CD8-positive, alpha-beta memory T cell (primary cell): ENCODE results near the gene PMEL. TPM values are rescaled to one million over a fixed set of nuclear protein-coding genes. Genes with fewer than 3 reads are reported as not detected.
A peak's percentile ranks its signal among the peaks of the same experiment; 100 is the strongest.

Experiments used
- CTCF ChIA-PET: fragments of 350-600 bp; sonication (Branson Sonifier 250); formaldehyde crosslinking; loops from one replicate; lab custom pipeline; 2021; ENCODE audit warnings: antibody characterized with exemption; lab: Charles Lee
- POLR2A ChIA-PET: fragments of 350-600 bp; sonication (Branson Sonifier 250); formaldehyde crosslinking; loops from one replicate; lab custom pipeline; 2021; ENCODE audit warnings: antibody characterized with exemption; lab: Charles Lee
- DNase-seq, 5 donors: peaks; one replicate each; pipeline versions ENCODE4 v3.0.0 to v3.0.0-alpha.2; 2020 to 2022; ENCODE audit warnings: mixed read lengths in 1 of 5
- H3K27ac ChIP-seq: one replicate; pipeline ENCODE4 v1.7.0; 2013; ENCODE audit warnings: low read depth, mild to moderate bottlenecking, low read length, moderate library complexity
- H3K27me3 ChIP-seq: 2 replicates; pipeline ENCODE4 v1.7.0; 2013; ENCODE audit warnings: low read length, mild to moderate bottlenecking; ENCODE audit not compliant: insufficient read depth, poor library complexity, severe bottlenecking
- H3K36me3 ChIP-seq: 2 replicates; pipeline ENCODE4 v1.7.0; 2013; ENCODE audit warnings: mild to moderate bottlenecking, low read length, moderate library complexity; ENCODE audit not compliant: insufficient read depth
- H3K4me1 ChIP-seq: 2 replicates; pipeline ENCODE4 v1.7.0; 2013; ENCODE audit warnings: mild to moderate bottlenecking, low read length, moderate library complexity; ENCODE audit not compliant: insufficient read depth
- H3K4me3 ChIP-seq: 2 replicates; pipeline ENCODE4 v1.7.0; 2013; ENCODE audit warnings: mild to moderate bottlenecking, low read length
- H3K9me3 ChIP-seq: 2 replicates; pipeline ENCODE4 v1.7.0; 2013; ENCODE audit warnings: mild to moderate bottlenecking, low read length
- H3K27ac Mint-ChIP-seq, 8 donors: one replicate each; pipeline ENCODE4 v1.8.0; 2020 to 2021; ENCODE audit warnings: mixed read lengths in 8 of 8, mild to moderate bottlenecking in 6 of 8, inconsistent platforms in 3 of 8, moderate library complexity in 3 of 8
- H3K27me3 Mint-ChIP-seq, 2 donors: one replicate each; pipeline ENCODE4 v1.8.0; 2020 to 2021; ENCODE audit warnings: mixed read lengths in 2 of 2, mild to moderate bottlenecking in 1 of 2, moderate library complexity in 1 of 2
- H3K36me3 Mint-ChIP-seq, 3 donors: one replicate each; pipeline ENCODE4 v1.8.0; 2020 to 2021; ENCODE audit warnings: mixed read lengths in 3 of 3, inconsistent platforms in 1 of 3, mild to moderate bottlenecking in 1 of 3
- H3K4me1 Mint-ChIP-seq, 3 donors: one replicate each; pipeline ENCODE4 v1.8.0; 2020 to 2021; ENCODE audit warnings: mixed read lengths in 3 of 3, inconsistent platforms in 1 of 3, mild to moderate bottlenecking in 1 of 3
- H3K4me3 Mint-ChIP-seq, 7 donors: one replicate each; pipeline ENCODE4 v1.8.0; 2020 to 2021; ENCODE audit warnings: mixed read lengths in 7 of 7, mild to moderate bottlenecking in 6 of 7, moderate library complexity in 4 of 7, inconsistent platforms in 2 of 7
- H3K9me3 Mint-ChIP-seq, 5 donors: one replicate each; pipeline ENCODE4 v1.8.0; 2020 to 2022; ENCODE audit warnings: mixed read lengths in 5 of 5, mild to moderate bottlenecking in 3 of 5, moderate library complexity in 2 of 5, inconsistent platforms in 1 of 5
- polyA plus RNA-seq: library from polyadenylated mRNA; unstranded; fragments of 300-500 nt; fragmentation: Illumina TruSeq; gene quantifications from one replicate; pipeline ENCODE4 v1.2.3, GENCODE V29; 2021
- total RNA-seq, 2 experiments: library from RNA; stranded (reverse); gene quantifications; one replicate each; pipeline ENCODE4 v1.2.3, GENCODE V29; 2021

The PMEL gene
- total and polyA plus RNA-seq, 3 experiments from 2014 or later: 0.28 to 0.33 TPM; not detected in 1

DNA sequence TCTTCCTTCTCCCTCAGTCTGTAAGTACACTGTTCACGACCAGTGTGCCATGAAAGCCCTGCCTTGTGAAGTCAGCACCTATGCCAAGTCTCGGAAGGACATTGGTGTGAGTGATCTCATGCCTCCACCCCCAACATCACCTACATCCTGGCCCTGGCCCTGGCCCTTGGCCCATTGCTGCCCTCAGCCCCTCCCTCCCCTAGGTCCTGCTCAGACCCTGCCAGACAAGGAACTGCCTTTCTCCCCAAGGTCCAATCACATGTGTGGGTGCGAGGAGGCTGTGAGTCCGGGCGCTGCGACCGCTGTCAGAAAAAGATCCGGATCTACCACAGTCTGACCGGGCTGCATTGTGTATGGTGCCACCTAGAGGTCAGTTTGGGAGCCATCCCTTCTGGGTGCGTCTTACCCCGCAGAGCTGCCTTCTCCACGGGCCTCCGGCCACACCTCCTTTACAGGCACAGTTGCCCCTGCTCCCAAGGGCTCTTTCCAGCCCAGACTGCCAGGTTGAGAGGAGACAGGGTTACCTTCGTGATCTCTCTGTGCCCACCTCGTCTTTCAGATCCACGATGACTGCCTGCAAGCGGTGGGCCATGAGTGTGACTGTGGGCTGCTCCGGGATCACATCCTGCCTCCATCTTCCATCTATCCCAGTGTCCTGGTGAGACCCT, 25.6 kb downstream of the PMEL start:
- H3K27me3 Mint-ChIP-seq: no peaks in the 10 kb centered on the region
- peaks cover 60 to 80% (median 80%) of the 10 kb centered on the region in 3 donors for H3K4me1 Mint-ChIP-seq
- H3K27ac ChIP-seq: no peak overlapping the region
- peak; percentile 71 to 88 (median 78) for DNase-seq
- no peaks in the 10 kb centered on the region for H3K9me3 Mint-ChIP-seq
- peaks cover 9 to 97% (median 24%) of the 10 kb centered on the region in 3 donors for H3K36me3 Mint-ChIP-seq
- peak overlapping the region; percentile 67 to 97 (median 90) for H3K27ac Mint-ChIP-seq
- peak overlapping the region in 4 of 7 donors; percentile 24 to 60 (median 45) for H3K4me3 Mint-ChIP-seq
- H3K9me3 ChIP-seq: no peaks in the 10 kb centered on the region
- POLR2A ChIA-PET: interaction anchor here (0.5 to 2.5 kb wide), 11 partner anchors 8 to 202 kb away, joined by 3 to 12 read pairs (median 5); partner anchors contain the start of genes DNAJC14, ORMDL2, PYM1 and RAB5B
- H3K27me3 ChIP-seq: no peaks in the 10 kb centered on the region
- peaks cover 71% of the 10 kb centered on the region for H3K36me3 ChIP-seq
- H3K4me3 ChIP-seq: no peak overlapping the region
- H3K4me1 ChIP-seq: peaks cover 71% of the 10 kb centered on the region
- CTCF ChIA-PET: interaction anchor here (0.6 to 11.4 kb wide), 29 partner anchors 10 to 730 kb away, joined by 3 to 96 read pairs (median 4); partner anchors contain the start of genes CD63, DGKA, DNAJC14 and ORMDL2

- peaks cover 5 to 97% (median 24%) of the 10 kb centered on the region in 3 donors for H3K36me3 Mint-ChIP-seq
- no peak for DNase-seq
Observed at GRCh38 chr12:55938826-55939501, 26.9 kb downstream of the PMEL start.

GRCh38 chr12:55937981-55938380, 27.9 kb downstream of the PMEL start:
- DNase-seq: no peak
- Histone ChIP-seq H3K27ac (no peak overlapping the region), H3K4me3 (no peak overlapping the region), H3K27me3 (no peaks in the 10 kb centered on the region), H3K36me3 (peaks cover 57% of the 10 kb centered on the region), H3K4me1 (peaks cover 93% of the 10 kb centered on the region), H3K9me3 (no peaks in the 10 kb centered on the region)
- POLR2A ChIA-PET: no interaction called here
- H3K36me3 Mint-ChIP-seq: peaks cover 4 to 95% (median 24%) of the 10 kb centered on the region in 3 donors
- H3K27me3 Mint-ChIP-seq: no peaks in the 10 kb centered on the region
- CTCF ChIA-PET: interaction anchor here (3.8 to 11.4 kb wide), 3 partner anchors 10 to 199 kb away, joined by 18 to 96 read pairs (median 78); partner anchors contain the start of genes DGKA, DNAJC14 and PYM1
- peak overlapping the region; percentile 54 to 97 (median 92) for H3K27ac Mint-ChIP-seq
- peaks cover 77 to 91% (median 90%) of the 10 kb centered on the region in 3 donors for H3K4me1 Mint-ChIP-seq
- H3K4me3 Mint-ChIP-seq: peak overlapping the region in 1 of 7 donors; percentile 4
- H3K9me3 Mint-ChIP-seq: no peaks in the 10 kb centered on the region

More at GRCh38 chr12:55938826-55939501, 26.9 kb downstream of the PMEL start:
- ChIA-PET CTCF (interaction anchor here (0.7 to 11.4 kb wide), 18 partner anchors 11 to 234 kb away, joined by 3 to 96 read pairs (median 4); partner anchors contain the start of genes DGKA, DNAJC14, PYM1 and RAB5B), POLR2A (interaction anchor here (1.0 to 2.5 kb wide), 3 partner anchors 13 to 121 kb away, joined by 4 to 12 read pairs (median 7); partner anchors contain the start of genes ORMDL2, RAB5B and SARNP)
- Histone ChIP-seq H3K27me3 (no peaks in the 10 kb centered on the region), H3K36me3 (peaks cover 66% of the 10 kb centered on the region), H3K27ac (no peak overlapping the region), H3K9me3 (no peaks in the 10 kb centered on the region), H3K4me3 (no peak overlapping the region), H3K4me1 (peaks cover 83% of the 10 kb centered on the region)
- H3K4me1 Mint-ChIP-seq: peaks cover 70 to 88% (median 85%) of the 10 kb centered on the region in 3 donors
- peak overlapping the region in 2 of 7 donors; percentile 31 to 52 for H3K4me3 Mint-ChIP-seq
- no peaks in the 10 kb centered on the region for H3K9me3 Mint-ChIP-seq
- peak overlapping the region; percentile 65 to 97 (median 90) for H3K27ac Mint-ChIP-seq
- no peaks in the 10 kb centered on the region for H3K27me3 Mint-ChIP-seq

GRCh38 chr12:55935738-55936151, 30.1 kb downstream of the PMEL start:
- Histone ChIP-seq H3K36me3 (peaks cover 35% of the 10 kb centered on the region), H3K27me3 (no peaks in the 10 kb centered on the region), H3K4me1 (peaks cover 81% of the 10 kb centered on the region), H3K27ac (no peak overlapping the region), H3K9me3 (no peaks in the 10 kb centered on the region), H3K4me3 (peak overlapping the region; percentile 52)
- Mint-ChIP-seq H3K36me3 (peaks cover 0 to 90% (median 20%) of the 10 kb centered on the region in 3 donors), H3K4me1 (peaks cover 77 to 91% (median 85%) of the 10 kb centered on the region in 3 donors), H3K27me3 (peaks cover 0 to 1% of the 10 kb centered on the region in 2 donors), H3K27ac (peak overlapping the region; percentile 79 to 97 (median 95)), H3K9me3 (peaks cover 0 to 2% (median 0%) of the 10 kb centered on the region in 5 donors), H3K4me3 (peak overlapping the region; percentile 89 to 100 (median 98))
- DNase-seq: peak in 1 of 5 donors; percentile 33
- ChIA-PET POLR2A (interaction anchor here (0.6 to 1.4 kb wide), 4 partner anchors 8 to 117 kb away, joined by 3 to 8 read pairs (median 4); no protein-coding TSS in a partner anchor), CTCF (interaction anchor here (1.1 to 11.4 kb wide), 6 partner anchors 8 to 197 kb away, joined by 3 to 96 read pairs (median 4); partner anchors contain the start of genes DGKA, PYM1 and RAB5B)

DNA sequence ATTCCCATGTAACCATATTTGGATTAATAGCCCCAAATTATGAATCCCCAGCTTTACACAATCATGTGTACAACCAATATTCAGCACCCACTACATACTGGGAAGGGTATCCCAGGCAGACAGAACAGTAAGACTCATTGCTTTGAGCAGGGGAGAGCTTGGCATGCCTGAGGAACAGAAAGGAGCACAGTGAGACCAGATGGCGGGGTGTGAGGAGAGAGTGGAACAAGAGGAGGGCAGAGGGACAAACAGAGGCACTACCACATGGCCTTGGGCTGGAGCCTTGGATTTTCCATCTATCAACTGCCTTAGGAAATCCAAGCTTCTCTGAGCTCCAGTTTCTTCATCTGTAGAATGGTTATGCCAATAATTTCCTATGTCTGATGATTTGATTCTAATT, 31.1 kb downstream of the PMEL start:
- no peak for DNase-seq
- ChIA-PET POLR2A (interaction anchor here (0.6 to 1.4 kb wide), 2 partner anchors 9 to 105 kb away, joined by 3 to 6 read pairs; partner anchors contain the start of gene DNAJC14), CTCF (interaction anchor here (1.3 to 11.4 kb wide), 4 partner anchors 7 to 196 kb away, joined by 3 to 96 read pairs (median 41); partner anchors contain the start of genes DGKA, PYM1 and RAB5B)
- Histone ChIP-seq H3K36me3 (peaks cover 26% of the 10 kb centered on the region), H3K4me3 (peak overlapping the region; percentile 52), H3K27ac (no peak overlapping the region), H3K9me3 (no peaks in the 10 kb centered on the region), H3K27me3 (no peaks in the 10 kb centered on the region), H3K4me1 (peaks cover 79% of the 10 kb centered on the region)
- Mint-ChIP-seq H3K27me3 (peaks cover 0 to 1% of the 10 kb centered on the region in 2 donors), H3K36me3 (peaks cover 0 to 85% (median 14%) of the 10 kb centered on the region in 3 donors), H3K4me3 (peak overlapping the region; percentile 89 to 100 (median 98)), H3K27ac (peak overlapping the region; percentile 72 to 97 (median 92)), H3K9me3 (peaks cover 0 to 2% (median 0%) of the 10 kb centered on the region in 5 donors), H3K4me1 (peaks cover 75 to 91% (median 84%) of the 10 kb centered on the region in 3 donors)

DNA sequence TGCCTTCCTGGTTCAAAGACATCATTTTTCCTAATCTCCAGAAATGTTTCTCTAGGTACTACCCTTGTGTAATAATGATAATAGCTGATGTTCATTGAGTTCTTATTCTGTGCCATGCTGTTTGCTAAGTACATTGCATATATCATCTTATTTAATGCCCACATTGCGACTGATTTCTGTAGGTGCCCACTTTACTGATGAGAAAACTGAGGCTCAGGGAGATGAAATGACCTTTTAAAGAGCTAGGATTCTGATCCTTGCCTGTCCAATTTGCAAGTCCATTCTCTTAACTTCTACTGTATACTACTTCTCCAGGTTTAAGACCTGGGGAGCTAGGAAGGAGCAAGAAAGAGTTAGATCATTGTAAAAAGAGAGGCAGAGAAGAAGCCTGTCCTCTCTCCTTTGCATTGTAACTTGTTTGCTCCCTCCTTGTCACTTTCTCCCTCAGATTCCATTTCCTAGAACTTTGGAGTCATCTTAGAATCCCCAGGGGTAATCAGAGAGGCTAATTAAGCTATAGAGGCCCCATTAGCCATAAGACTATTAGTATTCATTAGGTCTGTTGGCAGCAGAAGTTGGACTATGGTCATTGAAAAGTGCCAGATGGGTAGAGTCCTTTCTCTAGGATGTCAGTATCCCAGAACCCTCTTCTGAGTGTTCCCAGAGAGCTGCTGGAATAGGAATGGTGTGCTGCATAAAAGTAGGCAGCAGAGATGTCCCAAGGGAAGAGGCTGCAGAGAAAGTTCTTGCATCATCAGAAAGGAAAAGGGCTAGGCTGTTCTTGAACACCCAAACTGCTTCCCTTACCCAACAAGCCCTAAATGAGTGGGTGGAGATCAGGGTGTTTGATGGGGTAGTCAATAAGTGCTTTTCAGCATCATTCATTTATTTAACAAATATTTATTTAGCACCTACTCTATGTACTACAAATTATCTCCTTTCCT, 31.8 kb downstream of the PMEL start:
- ChIA-PET POLR2A (interaction anchor here (0.6 to 1.4 kb wide), 5 partner anchors 10 to 190 kb away, joined by 3 to 6 read pairs (median 3); partner anchors contain the start of gene DNAJC14), CTCF (interaction anchor here (0.9 to 11.4 kb wide), 8 partner anchors 6 to 204 kb away, joined by 3 to 96 read pairs (median 4); partner anchors contain the start of genes DGKA, DNAJC14, ORMDL2 and PYM1)
- H3K4me1 ChIP-seq: peaks cover 79% of the 10 kb centered on the region
- DNase-seq: no peak
- Mint-ChIP-seq H3K4me3 (peak overlapping the region; percentile 94 to 100 (median 98)), H3K27ac (peak overlapping the region; percentile 68 to 97 (median 92)), H3K36me3 (peaks cover 0 to 80% (median 14%) of the 10 kb centered on the region in 3 donors), H3K4me1 (peaks cover 76 to 91% (median 84%) of the 10 kb centered on the region in 3 donors), H3K9me3 (peaks cover 0 to 2% (median 0%) of the 10 kb centered on the region in 5 donors), H3K27me3 (peaks cover 0 to 1% of the 10 kb centered on the region in 2 donors)
- no peaks in the 10 kb centered on the region for H3K9me3 ChIP-seq
- H3K27me3 ChIP-seq: no peaks in the 10 kb centered on the region
- H3K36me3 ChIP-seq: peaks cover 26% of the 10 kb centered on the region
- H3K27ac ChIP-seq: no peak overlapping the region
- H3K4me3 ChIP-seq: peak overlapping the region; percentile 98
